Left renal pelvis (tissue), 4 donors: ENCODE data around the gene SPOP. TPM values are rescaled to one million over a fixed set of nuclear protein-coding genes. Genes with fewer than 3 reads are reported as not detected.

ENCODE experiments used
- DNase-seq, 4 donors: peaks; one replicate each; pipeline ENCODE4 v3.0.0-alpha.2; 2013; ENCODE audit warnings: low read depth in 4 of 4, low spot score in 3 of 4
- polyA plus RNA-seq, 4 donors: library from polyadenylated mRNA; unstranded; fragments of 120-200 nt; gene quantifications; one replicate each; pipeline ENCODE4 v1.2.1, GENCODE V29; 2013; ENCODE audit not compliant: insufficient read length in 4 of 4

SPOP gene
- polyA plus RNA-seq, 4 donors, result 66.1 to 69.3 (median 66.5) TPM

DNA sequence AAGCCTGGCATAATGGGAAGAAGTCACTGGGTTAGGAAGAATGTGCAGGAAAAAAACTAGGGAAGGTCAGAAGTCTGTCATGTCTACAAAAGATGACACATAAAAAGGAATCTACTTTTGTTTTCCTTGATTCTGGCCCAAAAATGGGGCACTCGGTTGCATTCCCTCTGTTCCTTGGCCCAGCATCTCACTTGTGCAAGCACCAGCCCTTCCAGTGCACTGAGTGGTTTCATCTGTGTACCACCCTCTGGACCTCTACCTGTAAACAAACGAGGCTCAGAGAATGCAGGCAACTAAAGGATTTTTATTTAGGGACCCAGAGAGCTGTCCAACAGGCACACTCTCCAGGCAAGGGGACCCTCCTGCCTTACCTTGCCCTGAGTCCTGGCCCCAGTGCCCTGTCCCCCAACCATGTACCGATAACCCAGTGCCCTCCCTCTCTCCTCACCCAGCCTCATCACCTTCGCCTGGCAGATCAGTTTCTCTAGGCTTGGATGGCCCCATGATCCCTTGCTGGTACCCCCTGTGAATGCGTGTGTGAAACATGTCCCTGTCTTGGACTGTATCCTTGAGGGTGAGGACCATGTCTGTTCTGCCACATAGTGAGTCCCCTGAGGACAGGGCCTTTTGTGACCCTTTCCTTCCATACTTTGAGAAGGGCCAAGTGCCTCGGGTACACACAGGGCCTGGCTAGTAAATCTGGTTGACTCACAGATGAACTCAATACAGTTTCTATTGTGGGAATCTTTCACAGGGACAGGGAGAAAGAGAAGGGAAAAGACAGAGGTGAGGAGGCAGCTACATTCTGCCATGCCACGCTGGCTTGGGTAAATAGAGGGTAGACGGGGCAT, 88.9 kb downstream of the SPOP start:
- no peak for DNase-seq

DNA sequence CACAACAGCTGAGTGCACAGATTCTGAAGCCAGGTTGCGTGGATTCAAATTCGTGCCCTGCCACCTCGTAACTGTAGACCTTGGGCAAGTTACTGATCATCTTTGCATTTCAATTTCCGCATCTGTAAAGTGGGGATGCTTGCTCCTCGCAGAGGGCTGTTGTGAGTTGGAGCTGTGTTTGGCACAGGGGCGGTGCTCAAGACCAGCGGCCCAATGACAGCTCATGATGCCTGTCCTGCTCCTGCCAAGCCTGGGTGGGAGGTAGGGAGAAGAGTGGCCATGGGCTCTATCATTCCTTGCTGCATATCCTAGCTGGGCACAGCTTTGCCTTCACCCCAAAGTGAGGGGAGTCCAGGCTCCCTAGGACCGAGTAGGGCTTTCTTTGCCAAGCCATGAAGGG, 89.6 kb downstream of the SPOP start:
- no peak for DNase-seq

DNA sequence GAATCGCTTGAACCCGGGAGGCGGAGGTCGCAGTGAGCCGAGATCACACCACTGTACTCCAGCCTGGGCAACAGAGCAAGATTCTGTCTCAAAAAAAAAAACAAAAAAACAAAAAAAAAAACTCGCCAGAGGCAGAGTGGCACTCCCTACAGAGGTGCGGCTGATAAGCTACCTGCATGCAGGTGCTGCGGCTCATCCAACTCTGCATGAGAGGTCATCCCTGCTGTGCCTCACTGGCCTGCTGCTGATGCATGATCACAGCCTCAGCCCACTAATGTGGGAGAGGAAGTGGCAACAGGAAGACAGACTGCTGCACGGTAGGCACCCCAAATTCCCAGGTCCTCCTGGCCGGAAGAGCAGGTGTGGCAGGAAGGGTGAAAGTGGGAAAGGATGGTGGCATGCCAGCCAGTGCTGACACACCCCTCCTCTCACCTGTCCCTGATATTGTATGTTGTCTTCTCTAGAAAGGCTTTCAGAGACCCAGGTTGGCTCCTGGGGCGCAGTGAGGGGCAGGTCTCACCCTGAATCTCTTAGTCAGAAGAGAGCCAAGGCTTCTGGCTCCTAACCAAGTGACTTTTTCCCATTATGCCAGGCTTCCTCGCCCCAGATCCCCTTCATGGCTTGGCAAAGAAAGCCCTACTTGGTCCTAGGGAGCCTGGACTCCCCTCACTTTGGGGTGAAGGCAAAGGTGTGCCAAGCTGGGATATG, 90.4 kb downstream of the SPOP start:
- DNase-seq, result no peak

DNA sequence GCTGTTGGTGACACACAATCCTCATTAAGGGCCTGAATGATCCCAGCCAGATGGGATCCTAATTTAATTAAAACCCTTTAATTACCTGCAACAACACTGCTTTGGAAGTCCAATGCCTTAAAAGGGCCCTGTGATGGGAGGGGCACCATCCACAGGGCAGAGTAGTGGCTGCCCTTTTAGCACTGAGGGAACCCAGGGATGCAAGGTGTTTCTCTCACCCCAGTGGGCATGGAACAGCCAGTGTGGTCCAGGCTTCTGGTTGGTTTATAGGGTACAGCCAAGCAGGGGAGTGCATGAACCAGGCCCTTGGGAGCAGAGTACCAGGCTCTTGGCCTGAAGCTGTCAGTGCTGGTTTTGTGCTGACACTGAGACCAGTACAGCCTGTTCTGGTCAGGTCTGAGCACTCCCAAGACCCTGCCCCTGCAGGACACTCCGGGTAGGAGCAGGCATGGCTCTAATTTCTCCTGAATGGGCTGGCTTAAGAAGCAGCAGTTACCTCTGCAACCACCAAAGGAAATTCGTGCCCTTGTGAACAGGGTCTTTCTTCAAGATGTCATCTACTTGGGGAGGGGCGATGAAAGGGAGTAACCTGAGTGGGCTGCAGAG, 92.4 kb downstream of the SPOP start:
- no peak for DNase-seq

DNA sequence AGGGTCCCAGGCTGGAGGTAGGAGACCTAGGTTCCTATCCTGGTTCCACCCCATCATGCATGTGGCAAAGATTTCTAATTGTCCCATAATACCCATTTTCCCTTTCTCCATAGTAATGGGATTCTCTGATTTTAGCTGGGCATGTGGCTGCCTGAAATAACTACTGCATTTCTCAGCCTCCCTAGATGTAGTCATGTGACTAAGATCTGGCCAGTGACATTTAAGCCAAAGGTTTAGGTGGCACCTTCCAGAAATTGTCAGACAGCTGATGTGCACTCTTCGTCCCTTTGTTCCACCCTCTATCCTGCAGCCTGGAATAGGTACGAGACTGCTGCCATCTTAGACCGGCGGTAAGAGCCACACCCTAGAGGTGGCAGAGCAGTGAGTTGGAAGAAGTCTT, 94.0 kb downstream of the SPOP start:
- DNase-seq, result no peak

DNA sequence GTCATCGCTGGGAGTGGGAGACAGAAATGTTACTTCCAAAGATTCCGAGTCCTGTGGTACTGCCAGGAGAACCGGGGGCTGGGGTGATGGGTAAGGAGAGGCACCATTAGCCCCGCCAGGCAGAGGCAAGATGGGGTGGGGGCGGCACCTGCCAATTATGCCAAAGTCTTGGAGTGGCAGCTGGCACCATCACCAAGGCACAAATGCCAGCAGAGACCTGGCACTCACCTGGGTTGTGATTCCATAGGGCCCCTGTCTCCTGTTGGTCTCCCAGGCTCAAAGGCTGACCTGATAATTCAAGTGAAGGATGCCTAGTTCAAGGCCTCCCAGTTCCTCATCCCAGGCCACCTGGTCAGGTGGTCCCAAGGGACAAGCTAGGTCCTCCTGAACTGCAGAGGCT, 94.7 kb downstream of the SPOP start:
- DNase-seq, result no peak

DNA sequence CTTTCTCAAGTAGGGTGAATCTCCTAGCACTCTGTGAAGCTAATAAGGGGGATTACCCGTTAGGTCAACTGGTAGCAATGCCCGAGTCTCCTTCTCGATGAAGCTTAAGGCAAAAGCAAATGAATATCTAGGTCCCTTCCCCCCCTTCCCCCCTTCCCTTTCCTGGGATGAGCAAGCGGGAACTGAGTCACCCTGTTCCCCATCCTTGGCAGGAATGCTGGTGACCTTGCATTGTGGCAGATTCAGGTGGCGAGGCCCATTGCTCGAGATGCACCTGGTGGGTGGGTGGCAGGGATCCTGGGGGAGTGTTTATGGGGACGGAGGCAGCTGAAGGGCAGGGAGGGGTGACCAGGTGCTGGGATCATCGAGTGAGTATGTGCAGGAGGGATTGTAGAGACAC, 95.1 kb downstream of the SPOP start:
- no peak for DNase-seq

DNA sequence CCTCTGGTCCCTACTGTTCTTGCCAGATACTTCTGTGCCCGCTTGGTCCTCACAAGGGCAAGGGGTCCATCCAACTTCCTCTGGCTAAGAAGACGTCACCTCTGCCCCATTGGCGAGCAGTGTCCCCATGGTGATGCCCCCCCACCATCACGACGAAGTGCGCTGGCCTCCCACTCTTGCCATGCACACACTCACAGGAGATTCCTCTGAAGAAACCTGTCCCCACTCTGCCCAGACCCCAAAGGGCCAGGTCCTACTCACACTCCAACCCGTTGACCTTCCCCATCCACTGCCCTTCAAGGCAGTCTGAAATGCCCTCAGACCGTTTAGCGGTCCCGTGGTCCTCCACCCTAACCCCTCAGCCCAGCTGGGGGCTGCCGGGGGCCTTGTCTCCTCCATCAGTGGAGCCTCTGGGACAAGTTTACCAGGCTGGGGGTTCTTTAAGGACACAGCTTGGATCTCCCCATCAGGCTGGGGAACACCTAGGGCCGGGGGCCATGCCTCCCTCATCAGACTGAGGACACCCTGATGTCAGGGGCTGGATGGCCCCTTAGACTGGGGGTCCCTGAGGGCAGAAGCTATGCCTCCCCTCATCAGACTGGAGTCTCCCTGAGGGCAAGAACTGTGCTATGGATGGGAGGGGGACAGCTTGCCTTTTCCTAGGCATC, 95.7 kb downstream of the SPOP start:
- DNase-seq, result no peak

DNA sequence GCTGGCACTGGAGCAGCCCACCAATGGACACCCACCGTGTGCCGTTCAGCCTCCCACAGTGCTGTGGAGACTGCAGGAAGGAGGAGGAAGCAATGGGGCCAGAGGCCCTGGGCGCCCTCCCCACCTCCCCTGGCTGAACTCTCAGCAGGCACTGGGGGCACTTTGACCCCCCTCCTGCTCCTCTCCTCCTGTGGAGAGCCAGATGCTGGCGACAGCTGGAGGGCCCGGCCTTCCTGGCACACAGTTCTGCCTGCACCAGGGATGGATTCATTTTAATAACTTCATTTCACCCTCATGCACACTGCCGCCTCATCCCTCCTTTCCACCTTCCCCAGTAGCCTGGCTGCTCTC, 96.3 kb downstream of the SPOP start:
- no peak for DNase-seq

DNA sequence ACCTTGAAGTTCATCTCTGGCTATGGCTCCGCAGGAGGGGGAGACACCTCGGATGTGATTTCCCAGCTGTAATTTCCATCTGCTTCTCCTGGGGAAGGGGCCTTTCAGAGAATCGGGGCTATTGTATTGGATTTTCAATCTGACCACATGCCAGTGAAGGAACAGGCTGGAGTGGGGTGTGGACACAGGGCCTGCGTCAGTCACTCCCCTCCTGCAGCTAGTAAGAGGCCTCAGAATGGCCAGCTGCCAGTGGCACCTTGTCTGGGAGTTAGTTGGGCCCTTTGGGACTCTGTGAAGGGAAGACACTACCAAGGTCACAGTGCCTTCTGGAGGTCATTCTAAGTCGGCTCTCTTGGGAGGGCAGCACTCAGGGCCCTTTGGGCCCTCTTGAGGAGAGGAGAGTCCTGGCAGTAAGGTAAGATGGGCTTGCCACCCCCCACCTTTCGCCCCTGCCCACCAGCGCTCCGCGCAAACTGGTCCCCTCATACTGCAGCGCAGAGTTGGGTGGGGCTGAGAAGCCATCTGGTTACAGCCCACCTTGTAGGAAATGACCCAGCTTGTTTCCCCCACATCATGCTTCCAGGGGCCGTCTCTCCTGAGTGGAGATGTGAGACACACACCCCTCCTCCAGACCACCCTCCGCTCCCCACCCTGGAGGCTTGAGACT, 96.8 kb downstream of the SPOP start:
- no peak for DNase-seq

DNA sequence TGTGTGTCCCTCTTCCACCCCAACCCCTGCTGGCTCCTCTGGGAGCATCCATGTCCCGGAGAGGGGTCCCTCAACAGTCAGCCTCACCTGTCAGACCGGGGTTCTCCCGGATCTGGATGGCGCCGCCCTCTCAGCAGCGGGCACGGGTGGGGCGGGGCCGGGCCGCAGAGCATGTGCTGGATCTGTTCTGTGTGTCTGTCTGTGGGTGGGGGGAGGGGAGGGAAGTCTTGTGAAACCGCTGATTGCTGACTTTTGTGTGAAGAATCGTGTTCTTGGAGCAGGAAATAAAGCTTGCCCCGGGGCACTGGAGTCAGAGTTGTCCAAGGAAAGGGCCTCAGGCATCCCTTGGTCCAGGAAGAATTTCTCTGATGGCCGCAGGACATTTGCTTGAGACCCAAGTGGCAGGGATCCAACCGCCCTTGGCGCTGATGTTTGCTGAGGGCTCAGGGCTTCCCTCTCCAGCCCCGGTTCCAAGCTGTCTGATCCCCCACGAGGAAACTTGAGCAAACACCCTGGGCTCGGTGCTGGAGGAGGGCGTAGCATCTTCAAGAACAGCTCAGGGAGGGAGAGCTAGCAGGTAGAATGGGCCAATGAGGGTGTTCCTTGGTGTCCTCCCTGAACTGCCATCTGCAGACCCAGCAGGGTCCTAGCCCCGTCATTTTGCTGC, 97.7 kb downstream of the SPOP start:
- DNase-seq, result no peak

DNA sequence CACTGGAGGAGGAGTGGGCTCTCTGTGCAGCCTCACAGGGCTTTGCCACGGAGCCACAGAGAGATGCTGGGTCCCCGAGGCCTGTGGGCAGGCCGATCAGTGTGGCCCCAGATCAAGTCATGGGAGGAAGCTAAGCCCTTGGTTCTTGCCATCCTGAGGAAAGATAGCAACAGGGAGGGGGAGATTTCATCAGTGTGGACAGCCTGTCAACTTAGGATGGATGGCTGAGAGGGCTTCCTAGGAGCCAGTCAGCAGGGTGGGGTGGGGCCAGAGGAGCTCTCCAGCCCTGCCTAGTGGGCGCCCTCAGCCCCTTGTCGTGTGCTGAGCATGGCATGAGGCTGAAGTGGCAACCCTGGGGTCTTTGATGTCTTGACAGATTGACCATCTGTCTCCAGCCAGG, 98.4 kb downstream of the SPOP start:
- DNase-seq, result no peak

DNA sequence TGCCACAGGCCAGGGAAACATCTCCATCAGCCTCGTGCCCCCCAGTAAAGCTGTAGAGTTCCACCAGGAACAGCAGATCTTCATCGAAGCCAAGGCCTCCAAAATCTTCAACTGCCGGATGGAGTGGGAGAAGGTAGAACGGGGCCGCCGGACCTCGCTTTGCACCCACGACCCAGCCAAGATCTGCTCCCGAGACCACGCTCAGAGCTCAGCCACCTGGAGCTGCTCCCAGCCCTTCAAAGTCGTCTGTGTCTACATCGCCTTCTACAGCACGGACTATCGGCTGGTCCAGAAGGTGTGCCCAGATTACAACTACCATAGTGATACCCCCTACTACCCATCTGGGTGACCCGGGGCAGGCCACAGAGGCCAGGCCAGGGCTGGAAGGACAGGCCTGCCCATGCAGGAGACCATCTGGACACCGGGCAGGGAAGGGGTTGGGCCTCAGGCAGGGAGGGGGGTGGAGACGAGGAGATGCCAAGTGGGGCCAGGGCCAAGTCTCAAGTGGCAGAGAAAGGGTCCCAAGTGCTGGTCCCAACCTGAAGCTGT, 98.9 kb downstream of the SPOP start:
- no peak for DNase-seq

DNA sequence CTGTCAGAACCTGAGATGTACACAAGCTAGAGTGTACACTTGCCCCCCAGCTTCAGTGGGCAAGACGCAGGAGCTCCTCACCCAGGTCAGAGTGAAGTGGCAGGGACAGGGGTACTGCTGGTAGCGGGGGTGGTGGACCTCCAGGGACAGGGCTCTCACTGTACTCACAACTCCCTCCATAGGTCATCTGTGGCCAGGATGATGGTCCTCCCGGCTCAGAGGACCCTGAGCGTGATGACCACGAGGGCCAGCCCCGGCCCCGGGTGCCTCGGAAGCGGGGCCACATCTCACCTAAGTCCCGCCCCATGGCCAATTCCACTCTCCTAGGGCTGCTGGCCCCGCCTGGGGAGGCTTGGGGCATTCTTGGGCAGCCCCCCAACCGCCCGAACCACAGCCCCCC, 99.5 kb downstream of the SPOP start:
- no peak for DNase-seq

DNA sequence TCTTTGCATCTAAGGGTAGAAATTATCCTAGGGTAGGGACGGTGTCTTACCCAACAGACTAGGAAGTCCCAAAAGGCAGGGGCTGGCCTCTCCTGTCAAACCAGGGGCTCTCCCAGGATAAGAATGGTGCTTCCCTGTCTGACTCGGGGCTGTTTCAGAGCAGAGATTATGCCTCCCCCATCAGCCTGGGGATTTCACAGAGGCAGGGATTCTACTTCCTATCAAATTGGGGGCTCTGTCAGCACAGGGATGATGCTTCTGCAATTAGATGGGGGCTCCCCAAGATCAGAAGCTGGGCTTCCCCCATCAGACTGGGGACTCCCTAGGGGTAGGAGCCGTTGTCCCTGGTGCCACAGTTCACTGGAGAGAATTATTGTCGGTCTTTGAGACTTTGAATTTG, 99.9 kb downstream of the SPOP start:
- DNase-seq, result no peak

DNA sequence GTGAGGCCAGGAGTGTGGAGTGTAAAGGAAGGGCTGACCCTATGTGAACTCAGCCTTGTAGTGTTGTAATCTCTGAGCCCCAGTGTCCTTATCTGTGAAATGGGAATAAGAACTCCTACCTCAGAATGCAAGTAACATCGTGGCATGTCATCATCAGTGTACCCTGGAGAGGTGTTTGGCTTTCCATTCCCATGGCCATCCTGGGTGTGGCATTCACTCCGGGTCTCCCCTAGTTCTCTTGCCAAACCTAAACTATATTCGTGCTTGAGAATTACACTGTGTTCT, 100.3 kb downstream of the SPOP start:
- no peak for DNase-seq

DNA sequence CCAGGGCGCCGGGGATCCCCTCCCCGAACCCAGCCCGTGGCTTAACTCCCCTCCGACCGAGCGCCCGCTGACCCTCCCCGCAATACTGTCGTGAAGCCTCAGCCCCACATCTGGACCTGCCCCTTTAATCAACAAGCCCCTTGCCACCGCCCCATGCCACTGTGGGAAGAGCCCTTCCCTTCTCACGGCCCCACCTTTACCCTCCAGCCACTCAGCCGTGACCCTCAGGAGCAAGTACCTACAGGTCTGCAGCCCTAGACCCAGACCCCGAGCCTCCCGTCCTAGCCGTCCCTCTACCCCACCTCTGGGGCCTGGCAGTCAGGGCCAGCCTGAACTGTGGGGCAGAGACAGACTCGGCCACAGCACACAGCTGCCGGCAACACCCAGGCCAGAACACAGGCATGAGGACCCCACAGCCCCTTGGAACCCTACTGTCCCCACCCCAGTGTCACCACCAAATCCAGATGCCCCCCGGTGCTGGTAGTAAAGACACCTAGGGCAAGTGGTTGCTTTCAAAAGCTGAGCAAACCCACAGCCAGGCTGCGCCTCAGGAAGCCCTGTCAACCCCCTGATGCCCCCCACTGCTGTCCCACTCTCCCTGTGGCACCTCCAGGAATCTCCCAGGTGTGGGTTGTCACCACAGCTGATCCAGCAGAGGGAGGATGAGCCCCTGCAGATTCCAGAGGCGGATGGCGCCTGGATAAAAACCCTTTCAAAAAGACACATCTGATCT, 100.8 kb downstream of the SPOP start:
- no peak for DNase-seq

DNA sequence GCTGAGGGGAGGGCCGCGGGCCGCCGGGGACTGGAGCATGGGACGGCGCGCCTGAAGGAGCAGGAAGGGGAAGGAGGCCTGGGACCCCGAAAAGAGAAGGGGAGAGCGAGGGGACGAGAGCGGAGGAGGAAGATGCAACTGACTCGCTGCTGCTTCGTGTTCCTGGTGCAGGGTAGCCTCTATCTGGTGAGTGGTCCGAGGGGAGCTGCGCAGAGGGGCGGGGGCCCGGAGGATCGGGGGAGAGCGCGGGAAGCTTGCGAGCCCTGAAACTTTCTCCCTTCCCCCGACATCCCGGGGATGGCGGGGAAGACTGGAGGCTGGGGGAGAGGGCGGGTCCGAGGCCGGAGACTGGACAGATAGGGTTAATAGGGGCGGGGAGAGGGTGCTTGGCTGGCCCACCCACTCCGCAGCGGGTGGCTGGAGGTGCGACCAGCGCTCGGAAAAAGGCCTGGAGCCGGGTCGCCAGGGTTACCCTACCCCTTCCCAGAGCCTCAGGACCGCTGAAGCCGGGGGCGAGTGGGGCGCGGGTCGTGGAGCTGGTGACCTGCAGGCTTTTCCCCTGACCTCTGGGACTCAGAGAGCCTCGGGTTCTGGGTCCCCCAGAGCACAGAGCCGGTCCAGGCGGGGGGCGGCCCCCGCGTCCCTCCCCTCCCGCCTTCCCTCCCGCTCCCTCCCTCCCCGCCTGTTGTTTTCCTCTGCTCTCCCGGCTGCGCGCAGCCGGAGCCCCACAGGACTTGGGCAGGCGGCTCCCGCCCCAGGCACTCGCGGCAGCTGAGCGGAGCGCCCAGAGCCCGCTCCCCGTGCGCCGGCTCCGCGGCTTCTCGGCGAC, 101.6 kb downstream of the SPOP start:
- no peak for DNase-seq

DNA sequence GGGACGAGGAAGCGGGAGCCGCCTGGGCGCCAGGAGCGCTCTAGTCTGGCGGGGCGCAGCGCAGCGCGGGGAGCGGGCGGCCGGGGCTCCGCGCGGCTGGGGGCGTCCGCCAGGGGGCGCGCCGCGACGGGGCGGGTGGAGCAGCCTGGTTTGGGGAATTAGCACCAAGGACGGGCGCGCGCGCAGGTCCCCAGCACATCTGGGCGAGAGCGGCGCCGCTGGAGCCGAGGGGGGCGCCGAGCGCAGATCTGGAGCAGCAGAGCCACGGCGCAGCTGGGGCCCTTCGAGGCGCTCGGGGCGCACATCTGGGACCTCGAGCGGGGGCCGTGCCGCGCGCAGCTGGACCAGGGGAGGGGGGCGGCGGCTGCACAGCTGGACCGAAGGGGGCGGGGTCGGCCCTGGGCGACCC, 102.2 kb downstream of the SPOP start, which contains the start of gene NXPH3:
TSS of gene NXPH3 (plus strand) at position 193 of the 409 bp plus-strand sequence. CDS start 349 bp downstream, outside the sequence.
- no peak for DNase-seq
